B cell (primary cell): ENCODE results near the gene GBX1. TPM values are rescaled to one million over a fixed set of nuclear protein-coding genes. Genes with fewer than 3 reads are reported as not detected.

Source experiments
- ATAC-seq: fragments of 200-7000 bp; cut with Tn5 transposase; one replicate; pipeline ENCODE4 v1.10.0; 2021; ENCODE audit warnings: low read depth, mild to moderate bottlenecking, moderate number of reproducible peaks, moderate library complexity
- CTCF ChIA-PET: fragments of 350-600 bp; sonication (Branson Sonifier 250); formaldehyde crosslinking; loops from one replicate; lab custom pipeline; 2021; ENCODE audit warnings: antibody characterized with exemption, inconsistent platforms; lab: Charles Lee
- POLR2A ChIA-PET: fragments of 350-600 bp; sonication (Branson Sonifier 250); formaldehyde crosslinking; loops from one replicate; lab custom pipeline; 2021; ENCODE audit warnings: antibody characterized with exemption; lab: Charles Lee
- DNase-seq: peaks from one replicate; pipeline ENCODE4 v3.0.0; 2013
- H2AFZ ChIP-seq: 2 replicates; pipeline ENCODE4 v1.6.1; 2012; ENCODE audit warnings: mild to moderate bottlenecking, low read depth, low read length; ENCODE audit not compliant: insufficient read depth, poor library complexity, severe bottlenecking
- H3K27ac ChIP-seq, 2 donors: 1 replicate in 1 of 2; 2 replicates in 1 of 2; pipeline ENCODE4 v1.5.1; 2012 to 2013; ENCODE audit warnings: low read length in 2 of 2, mild to moderate bottlenecking in 2 of 2, moderate library complexity in 1 of 2
- H3K27me3 ChIP-seq, 4 experiments: fragments of 200-600 bp in 1 of 4; sonication (generic) in 1 of 4; replicated peaks in 1 of 4; 1 replicate in 2 of 4; 2 replicates in 2 of 4; pipeline versions ENCODE4 v1.6.1 to v1.7.0; 2013 to 2016; ENCODE audit warnings: low read length in 3 of 4, mild to moderate bottlenecking in 2 of 4, mixed read lengths in 1 of 4, moderate library complexity in 1 of 4; ENCODE audit not compliant: insufficient read depth in 4 of 4, control insufficient read depth in 3 of 4; ENCODE audit errors: control extremely low read depth in 1 of 4
- H3K36me3 ChIP-seq, 2 experiments: replicated peaks in 1 of 2; 1 replicate in 1 of 2; 2 replicates in 1 of 2; pipeline versions ENCODE4 v1.6.1 to v1.7.1; 2013; ENCODE audit warnings: low read length in 1 of 2; ENCODE audit not compliant: insufficient read depth in 2 of 2, control insufficient read depth in 1 of 2; ENCODE audit errors: control extremely low read depth in 1 of 2, extremely low read depth in 1 of 2
- H3K4me1 ChIP-seq, 2 donors: fragments of 200-600 bp in 1 of 2; sonication (generic) in 1 of 2; 1 replicate in 1 of 2; 2 replicates in 1 of 2; pipeline versions ENCODE4 v1.5.1 to v1.6.1; 2013 to 2017; ENCODE audit warnings: low read length in 2 of 2; ENCODE audit not compliant: control insufficient read depth in 2 of 2, insufficient read depth in 2 of 2
- H3K4me2 ChIP-seq: replicated peaks from 2 replicates; pipeline ENCODE3; 2012; ENCODE audit warnings: mild to moderate bottlenecking, low read depth, low read length; ENCODE audit not compliant: poor library complexity, severe bottlenecking
- H3K4me3 ChIP-seq, 5 experiments: fragments of 200-600 bp in 1 of 5; sonication (generic) in 1 of 5; 1 replicate in 3 of 5; 2 replicates in 2 of 5; pipeline versions ENCODE4 v1.5.1 to v1.7.0; 2011 to 2016; ENCODE audit warnings: low read length in 4 of 5, mild to moderate bottlenecking in 4 of 5, low read depth in 2 of 5, control low read depth in 1 of 5, moderate library complexity in 1 of 5; ENCODE audit not compliant: insufficient read depth in 1 of 5; ENCODE audit errors: control extremely low read depth in 1 of 5, extremely low read depth in 1 of 5
- H3K79me2 ChIP-seq: fragments of 200-600 bp; sonication (generic); one replicate; pipeline ENCODE4 v1.6.0; 2016; ENCODE audit warnings: low read length; ENCODE audit not compliant: control insufficient read depth, insufficient read depth
- H3K9ac ChIP-seq: fragments of 200-600 bp; sonication (generic); 2 replicates; pipeline ENCODE4 v1.6.1; 2017; ENCODE audit warnings: mild to moderate bottlenecking, low read length, moderate library complexity
- H3K9me3 ChIP-seq, 3 donors: one replicate each; pipeline versions ENCODE4 v1.6.1 to v1.7.1; 2013; ENCODE audit warnings: low read length in 2 of 3; ENCODE audit not compliant: control insufficient read depth in 2 of 3, insufficient read depth in 1 of 3; ENCODE audit errors: control extremely low read depth in 1 of 3
- H4K20me1 ChIP-seq: 2 replicates; pipeline ENCODE4 v1.6.0; 2012; ENCODE audit warnings: mild to moderate bottlenecking, low read length; ENCODE audit not compliant: insufficient read depth, control insufficient read depth, poor library complexity, severe bottlenecking
- H3K27ac Mint-ChIP-seq: one replicate; pipeline ENCODE4 v1.8.0; 2021; ENCODE audit warnings: mixed read lengths
- H3K27me3 Mint-ChIP-seq: one replicate; pipeline ENCODE4 v1.8.0; 2021; ENCODE audit warnings: mixed read lengths
- H3K4me1 Mint-ChIP-seq: one replicate; pipeline ENCODE4 v1.8.0; 2021; ENCODE audit warnings: mixed read lengths
- H3K4me3 Mint-ChIP-seq: one replicate; pipeline ENCODE4 v1.8.0; 2021; ENCODE audit warnings: mixed read lengths
- H3K9me3 Mint-ChIP-seq: one replicate; pipeline ENCODE4 v1.8.0; 2022; ENCODE audit warnings: mixed read lengths; ENCODE audit not compliant: insufficient read depth
- EZH2 ChIP-seq: IDR thresholded peaks from 2 replicates; pipeline ENCODE4 v1.6.1; 2012; ENCODE audit warnings: borderline replicate concordance, low read depth, mild to moderate bottlenecking, moderate library complexity, low read length; ENCODE audit not compliant: insufficient read depth, poor library complexity, severe bottlenecking
- whole genome bisulfite sequencing: methylation state at CpG from one replicate; pipeline ENCODE4 v1.1.5; 2013; ENCODE audit warnings: missing lambda C conversion rate; ENCODE audit not compliant: insufficient coverage; 5-methylcytosine and 5-hydroxymethylcytosine counted together
- intact Hi-C: fragments of 100-400 bp; cut with micrococcal nuclease; formaldehyde crosslinking; loops from one replicate; pipeline ENCODE4 v1.10.0; 2022
- polyA plus RNA-seq: library from polyadenylated mRNA; depleted of rRNA; stranded (reverse); fragments of >200 nt; gene quantifications from 2 replicates; pipeline ENCODE4 v1.2.3, GENCODE V29; 2012
- total RNA-seq, 2 donors: library from RNA; stranded (reverse); fragments of 120-200 nt in 1 of 2; gene quantifications; 1 replicate in 1 of 2; 2 replicates in 1 of 2; pipeline versions ENCODE4 v1.2.3 to v1.2.4, GENCODE V29; 2013 to 2022
- TF ChIP-seq, protein P1 (sequence below): fragments of 200-600 bp; IDR thresholded peaks from one replicate; pipeline ENCODE4 v1.8.0; 2022; ENCODE audit warnings: antibody characterized with exemption, mild to moderate bottlenecking

GBX1 gene
- total and polyA plus RNA-seq, 2 donors (not counting 1 experiment from before 2014, with no cell fraction given), result not detected

DNA sequence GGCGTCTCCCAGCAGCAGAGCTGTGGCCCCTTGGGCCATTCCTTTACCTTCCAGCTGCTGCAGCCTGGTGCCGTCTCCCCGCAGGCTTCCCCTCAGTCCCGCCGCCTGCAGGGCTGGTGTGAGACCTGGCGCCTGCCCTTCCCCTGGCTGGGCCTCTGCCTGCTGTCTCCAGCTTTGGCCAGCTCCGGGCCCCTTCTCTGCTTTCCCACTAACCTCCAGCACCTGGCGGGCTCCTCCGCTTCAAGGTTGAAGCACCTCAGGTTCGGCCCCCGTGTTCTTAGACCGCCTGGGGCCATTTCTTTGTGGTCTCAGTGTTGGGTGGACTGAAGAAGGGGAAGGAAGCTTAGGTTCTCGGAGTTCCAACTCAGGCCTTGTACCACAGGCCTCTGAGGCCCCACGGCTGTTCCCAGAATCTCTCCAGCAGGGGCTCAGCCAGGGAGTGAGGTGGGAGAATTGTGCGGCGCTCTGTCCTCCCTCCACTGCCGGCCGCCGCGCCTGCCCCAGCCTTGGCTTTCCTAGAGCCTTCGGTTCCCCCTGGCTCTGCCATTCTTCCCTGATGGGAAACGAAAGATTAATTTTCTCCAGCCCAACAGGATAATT is 30.3 kb downstream of the GBX1 start:
- H2AFZ ChIP-seq, result no peak overlapping the region
- no peaks in the 10 kb centered on the region for H3K36me3 ChIP-seq
- no peak for ATAC-seq
- H3K27ac ChIP-seq, result no peak overlapping the region
- Mint-ChIP-seq H3K9me3 (no peaks in the 10 kb centered on the region), H3K27me3 (no peaks in the 10 kb centered on the region), H3K4me3 (no peak overlapping the region), H3K4me1 (no peaks in the 10 kb centered on the region), H3K27ac (no peak overlapping the region)
- H3K9me3 ChIP-seq, result no peaks in the 10 kb centered on the region
- no peak overlapping the region for H3K9ac ChIP-seq
- H4K20me1 ChIP-seq, result no peaks in the 10 kb centered on the region
- no peak for TF ChIP-seq EZH2
- TF ChIP-seq, protein P1, sequence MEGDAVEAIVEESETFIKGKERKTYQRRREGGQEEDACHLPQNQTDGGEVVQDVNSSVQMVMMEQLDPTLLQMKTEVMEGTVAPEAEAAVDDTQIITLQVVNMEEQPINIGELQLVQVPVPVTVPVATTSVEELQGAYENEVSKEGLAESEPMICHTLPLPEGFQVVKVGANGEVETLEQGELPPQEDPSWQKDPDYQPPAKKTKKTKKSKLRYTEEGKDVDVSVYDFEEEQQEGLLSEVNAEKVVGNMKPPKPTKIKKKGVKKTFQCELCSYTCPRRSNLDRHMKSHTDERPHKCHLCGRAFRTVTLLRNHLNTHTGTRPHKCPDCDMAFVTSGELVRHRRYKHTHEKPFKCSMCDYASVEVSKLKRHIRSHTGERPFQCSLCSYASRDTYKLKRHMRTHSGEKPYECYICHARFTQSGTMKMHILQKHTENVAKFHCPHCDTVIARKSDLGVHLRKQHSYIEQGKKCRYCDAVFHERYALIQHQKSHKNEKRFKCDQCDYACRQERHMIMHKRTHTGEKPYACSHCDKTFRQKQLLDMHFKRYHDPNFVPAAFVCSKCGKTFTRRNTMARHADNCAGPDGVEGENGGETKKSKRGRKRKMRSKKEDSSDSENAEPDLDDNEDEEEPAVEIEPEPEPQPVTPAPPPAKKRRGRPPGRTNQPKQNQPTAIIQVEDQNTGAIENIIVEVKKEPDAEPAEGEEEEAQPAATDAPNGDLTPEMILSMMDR, result no peak
- H3K4me1 ChIP-seq, result no peaks in the 10 kb centered on the region
- H3K79me2 ChIP-seq, result no peaks in the 10 kb centered on the region
- WGBS, result 92% methylated on average over 11 of the region's 22 CpGs
- no peak overlapping the region for H3K4me2 ChIP-seq
- no peak for DNase-seq
- intact Hi-C loops, result no loop called here
- H3K27me3 ChIP-seq, result no peaks in the 10 kb centered on the region
- ChIA-PET CTCF (interaction anchor here (1.2 kb wide), 1 partner anchor 10 kb away, joined by 3 read pairs; no protein-coding TSS in a partner anchor), POLR2A (no interaction called here)
- no peak overlapping the region for H3K4me3 ChIP-seq
